ENCODE data around the gene CIART.
"Not testable (repeated sequence)": the region's sequence is repeated elsewhere in the genome, so short reads cannot be mapped to it uniquely, and the experiment has no call there.

CIART gene, protein sequence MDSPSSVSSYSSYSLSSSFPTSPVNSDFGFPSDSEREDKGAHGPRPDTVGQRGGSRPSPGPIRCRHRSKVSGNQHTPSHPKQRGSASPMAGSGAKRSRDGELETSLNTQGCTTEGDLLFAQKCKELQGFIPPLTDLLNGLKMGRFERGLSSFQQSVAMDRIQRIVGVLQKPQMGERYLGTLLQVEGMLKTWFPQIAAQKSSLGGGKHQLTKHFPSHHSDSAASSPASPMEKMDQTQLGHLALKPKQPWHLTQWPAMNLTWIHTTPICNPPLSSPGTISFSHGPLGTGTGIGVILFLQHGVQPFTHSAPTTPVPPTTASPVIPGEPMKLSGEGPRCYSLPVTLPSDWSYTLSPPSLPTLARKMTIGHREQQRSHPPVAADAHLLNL

DNA sequence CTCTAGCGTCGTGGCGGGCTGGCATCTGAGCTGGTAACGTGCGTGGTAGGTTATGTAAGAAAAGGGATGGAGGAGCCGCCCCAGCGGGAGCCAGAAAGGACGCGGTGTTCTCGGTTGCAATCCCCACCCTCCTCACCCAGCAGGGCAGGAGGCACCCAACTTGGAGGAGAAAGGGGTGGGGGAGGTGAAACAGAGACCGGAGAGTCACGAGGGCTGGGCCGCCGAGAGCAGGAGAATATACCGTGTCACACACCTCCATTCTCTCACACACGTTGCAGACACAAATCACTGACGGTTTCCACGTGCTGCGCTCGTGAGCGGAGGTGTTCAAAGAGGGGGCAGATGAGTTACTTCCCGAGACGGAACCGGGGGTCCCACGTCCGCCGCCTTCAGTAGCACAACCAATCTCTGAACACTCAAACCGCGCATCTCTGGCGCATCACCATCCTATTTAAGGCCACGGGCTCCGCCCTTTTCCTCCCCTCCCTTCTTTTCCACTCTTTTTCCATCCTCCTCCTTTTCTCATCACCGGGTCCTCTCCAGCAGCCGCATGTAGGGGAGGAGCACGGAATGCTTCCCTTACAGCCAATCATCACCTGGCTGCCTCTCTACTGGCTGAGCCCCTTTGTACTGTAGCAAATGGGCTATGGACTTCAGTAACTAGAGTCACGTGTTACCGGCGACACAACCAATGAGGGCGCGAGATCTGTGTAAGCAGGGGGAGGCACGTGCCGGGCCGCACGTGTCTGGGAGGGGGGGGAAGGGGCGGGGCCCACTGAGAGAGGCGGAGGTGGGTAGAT lies at the start of gene CIART:
Gene CIART (plus strand): TSS at position 797 of the 800 bp plus-strand sequence. CDS start 714 bp downstream, outside the sequence.
- peak; percentile 100 for DNase-seq

DNA sequence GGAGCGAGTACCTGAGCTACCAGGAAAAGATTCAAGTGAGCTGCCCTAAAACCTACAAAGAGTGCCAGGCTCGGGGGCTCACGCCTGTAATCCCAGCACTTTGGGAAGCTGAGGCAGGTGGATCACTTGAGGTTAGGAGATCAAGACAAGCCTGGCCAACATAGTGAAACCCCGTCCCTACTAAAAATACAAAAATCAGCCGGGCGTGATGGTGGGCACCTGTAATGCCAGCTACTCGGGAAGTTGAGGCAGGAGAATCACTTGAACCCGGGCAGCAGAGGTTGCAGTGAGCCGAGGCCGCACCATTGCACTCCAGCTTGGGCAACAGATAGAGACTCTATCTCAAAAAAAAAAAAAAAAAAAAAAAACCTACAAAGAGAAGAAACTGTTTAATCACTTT lies 49.4 kb upstream of the CIART start:
- not testable (repeated sequence) for DNase-seq

DNA sequence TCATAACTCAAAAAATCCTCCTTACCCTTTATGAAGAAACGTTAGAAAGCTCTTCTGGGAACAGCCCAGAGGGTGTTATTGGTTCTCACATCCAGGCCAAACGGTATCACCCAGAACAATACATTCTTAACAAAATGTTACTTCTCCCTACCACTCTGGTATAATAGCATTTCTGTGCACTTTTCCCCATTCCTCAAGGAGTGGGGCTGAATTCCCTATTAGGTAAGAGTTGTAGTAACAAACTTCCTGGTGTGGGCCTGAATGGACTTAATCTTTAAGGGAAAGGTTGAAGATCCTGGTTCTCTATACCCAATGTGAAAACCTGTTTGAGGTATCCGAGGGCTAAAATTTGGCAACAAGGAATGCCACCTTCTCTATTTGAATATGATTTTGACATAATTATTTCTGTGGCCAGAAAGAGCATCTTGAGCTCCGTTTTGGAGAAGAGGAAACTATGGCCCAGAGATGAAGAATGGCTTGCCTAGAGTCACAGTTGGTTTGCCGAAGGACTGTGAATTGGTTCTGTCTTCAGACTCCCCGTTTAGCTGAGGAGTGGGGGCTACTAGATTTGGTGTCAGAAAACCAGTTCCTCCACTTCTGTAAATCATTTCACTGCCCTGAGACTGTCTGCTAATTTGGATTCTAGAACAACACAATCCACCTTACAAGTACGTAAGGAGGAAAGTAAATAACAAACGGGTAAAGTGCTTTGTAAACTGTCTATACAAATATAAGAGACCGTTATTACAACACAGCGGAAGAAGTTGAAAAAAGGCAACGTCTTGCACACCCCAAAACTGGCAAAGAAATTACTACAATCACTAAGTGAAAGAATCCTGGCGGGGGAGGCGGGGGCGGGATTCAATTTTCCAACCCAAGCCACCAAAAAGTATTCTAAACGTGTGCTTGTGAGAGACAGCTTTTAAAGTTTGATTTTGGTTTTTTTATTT lies 48.7 kb upstream of the CIART start:
- DNase-seq = no peak

DNA sequence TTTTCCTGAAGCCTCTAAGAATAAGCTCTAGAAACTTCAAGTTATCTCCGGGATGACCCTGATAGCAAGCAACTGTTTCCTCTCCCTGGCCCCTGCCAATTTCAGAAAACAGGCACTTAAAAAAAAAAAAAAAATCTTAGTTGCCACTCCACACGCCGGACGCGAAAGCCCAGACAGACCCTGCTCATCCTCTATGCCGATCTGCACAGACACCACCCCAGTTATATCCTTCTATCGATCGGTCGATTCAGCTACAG lies 48.1 kb upstream of the CIART start:
- DNase-seq = no peak

DNA sequence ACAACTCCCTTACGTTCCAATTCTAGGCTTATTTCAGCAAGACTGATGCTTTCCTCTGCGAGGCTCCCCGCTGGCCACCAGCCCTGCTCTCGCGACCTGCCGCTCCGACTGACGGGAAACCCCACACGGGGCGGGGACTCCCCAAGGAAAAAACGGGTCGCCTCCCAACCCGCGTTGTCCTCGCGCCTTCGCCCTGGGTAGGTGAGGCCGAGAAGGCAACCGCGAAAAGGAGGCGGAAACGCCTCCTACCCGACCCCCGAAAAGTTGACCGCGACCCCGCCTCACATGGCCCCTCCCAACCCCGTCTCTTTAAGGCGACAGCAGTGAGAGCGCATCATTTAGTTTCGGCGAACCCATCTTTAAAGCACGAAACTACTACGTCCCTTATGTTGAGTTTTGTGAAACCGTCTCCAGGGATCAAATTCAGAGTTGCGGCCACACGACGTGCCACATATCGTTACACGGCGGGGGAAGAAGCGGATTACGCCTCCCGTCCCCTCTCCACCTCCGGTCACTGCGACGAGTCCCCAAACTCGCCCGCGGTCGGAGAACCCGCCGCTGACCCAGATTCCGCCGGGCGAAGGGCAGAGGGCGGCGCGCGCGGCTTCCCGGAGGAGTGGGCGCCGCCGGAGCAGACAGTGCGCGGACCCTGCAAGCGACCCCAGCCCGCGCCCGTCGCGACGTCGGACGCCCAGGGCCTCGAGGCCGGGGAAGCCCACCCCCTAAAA lies 47.6 kb upstream of the CIART start:
- peak; percentile 55 for DNase-seq

DNA sequence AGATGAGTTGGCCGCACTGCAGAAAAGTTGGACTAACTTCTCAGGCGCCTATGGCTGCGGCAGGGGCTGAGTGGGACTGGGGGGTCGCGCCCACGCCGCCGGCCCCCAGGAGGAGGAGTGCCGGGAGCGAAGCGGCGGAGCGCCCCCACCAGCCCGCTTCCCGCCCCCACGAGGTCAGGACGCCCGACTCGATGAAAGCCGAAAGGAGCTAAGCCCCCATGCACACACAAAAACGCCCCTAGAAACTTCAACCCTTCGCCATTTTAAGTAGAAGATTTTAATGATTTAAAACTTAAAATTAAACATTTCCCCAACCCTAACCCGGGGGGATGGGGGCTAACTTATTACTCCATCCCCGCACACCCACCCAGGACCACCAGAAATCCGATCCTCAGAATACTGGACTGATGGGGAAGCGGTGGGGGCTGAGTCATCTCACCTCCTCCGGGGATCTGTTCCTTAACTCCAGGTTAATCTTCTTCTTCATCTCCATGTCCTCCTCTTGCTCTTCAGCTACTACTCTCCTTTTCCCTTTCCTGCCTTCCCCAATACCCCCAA lies 47.0 kb upstream of the CIART start:
- no peak for DNase-seq

DNA sequence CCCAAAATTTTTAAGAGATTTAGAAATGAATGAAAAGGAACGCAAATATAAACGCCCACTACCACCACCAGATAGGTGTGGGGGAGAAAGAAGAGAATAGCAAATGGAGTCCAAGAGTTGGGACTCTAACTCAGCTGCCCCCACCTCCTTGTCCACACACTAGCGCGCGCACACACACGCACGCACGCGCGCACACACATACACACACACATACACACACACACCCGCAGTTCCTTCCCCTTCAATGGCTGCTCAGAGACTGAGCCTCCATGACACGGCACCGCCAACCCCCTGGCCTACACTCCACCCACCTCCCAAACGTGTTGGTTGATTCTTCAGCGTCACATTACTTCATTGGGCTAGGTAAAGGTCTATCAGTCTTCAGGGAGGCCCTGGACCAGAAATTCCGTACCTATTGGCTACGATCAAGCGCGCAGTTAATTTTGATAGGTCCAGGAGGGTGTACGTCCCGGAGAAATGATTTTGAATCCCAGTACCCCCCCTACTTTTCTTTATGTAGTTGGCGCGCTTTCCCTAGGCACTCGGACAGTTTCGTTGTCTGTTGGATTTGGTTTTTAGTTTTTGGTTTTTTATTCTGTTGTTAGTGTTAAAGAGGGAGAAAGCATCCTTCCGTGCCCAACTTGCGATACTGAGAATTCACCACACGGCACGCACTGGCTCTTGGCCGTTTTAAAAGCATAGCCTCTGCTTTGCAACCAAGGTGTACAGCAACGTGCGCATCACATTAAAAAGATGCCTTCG lies 46.3 kb upstream of the CIART start, which contains the start of gene ANP32E:
Gene ANP32E (minus strand): TSS at position 261 of the 762 bp plus-strand sequence. CDS start 326 bp downstream, outside the sequence.
- DNase-seq = peak; percentile 100

DNA sequence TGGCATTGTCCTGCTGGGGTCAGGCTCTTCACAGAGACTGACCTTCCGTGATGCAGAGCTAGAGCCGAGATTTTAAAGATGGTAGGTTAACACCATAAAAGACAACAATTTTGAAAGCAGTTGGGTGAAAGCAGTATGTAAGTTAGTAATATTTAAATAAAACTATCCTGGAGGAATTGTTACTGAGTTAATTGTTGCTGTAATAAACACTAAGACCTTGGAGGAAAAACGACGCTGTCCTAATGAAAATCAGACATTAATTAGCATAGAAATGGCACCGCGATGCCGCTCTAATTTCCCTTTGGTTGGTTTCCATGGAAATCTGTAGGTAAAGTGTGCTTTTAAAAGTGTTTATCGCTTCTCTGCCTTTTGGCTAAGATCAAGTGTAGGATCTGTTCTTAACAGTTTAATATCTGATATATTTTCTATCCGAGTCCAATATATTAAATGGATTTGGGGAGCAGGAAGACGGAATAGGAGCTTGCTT lies 45.7 kb upstream of the CIART start:
- DNase-seq = no peak

DNA sequence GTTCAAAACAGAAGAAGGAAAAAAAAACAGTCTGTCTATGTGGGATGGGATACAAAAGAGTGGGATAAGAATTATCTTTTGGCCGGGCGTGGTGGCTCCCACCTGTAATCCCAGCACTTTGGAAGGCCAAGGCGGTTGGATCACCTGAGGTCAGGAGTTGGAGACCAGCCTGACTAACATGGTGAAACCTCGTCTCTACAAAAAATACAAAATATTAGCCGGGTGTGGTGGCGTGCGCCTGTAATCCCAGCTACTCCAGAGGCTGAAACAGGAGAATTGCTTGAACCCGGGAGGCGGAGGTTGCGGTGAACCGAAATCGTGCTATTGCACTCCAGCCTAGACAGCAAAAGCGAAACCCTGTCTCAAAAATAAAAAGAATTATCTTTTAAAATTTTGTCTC lies 45.2 kb upstream of the CIART start:
- not testable (repeated sequence) for DNase-seq

DNA sequence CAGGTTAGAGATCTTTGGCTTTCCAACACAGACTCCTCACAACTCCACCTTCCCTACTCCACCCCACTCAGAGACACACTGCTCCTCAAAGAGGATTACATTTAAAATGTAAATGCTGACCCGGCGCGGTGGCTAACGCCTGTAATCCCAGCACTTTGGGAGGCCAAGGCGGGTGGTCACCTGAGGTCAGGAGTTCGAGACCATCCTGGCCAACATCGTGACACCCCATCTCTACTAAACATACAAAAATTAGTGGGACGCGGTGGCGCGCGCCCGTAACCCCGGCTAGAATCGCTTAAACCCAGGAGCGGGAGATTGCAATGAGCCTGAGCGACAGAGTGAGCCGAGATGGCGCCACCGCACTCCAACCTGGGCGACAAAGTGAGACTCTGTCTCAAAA lies 44.6 kb upstream of the CIART start:
- no peak for DNase-seq

DNA sequence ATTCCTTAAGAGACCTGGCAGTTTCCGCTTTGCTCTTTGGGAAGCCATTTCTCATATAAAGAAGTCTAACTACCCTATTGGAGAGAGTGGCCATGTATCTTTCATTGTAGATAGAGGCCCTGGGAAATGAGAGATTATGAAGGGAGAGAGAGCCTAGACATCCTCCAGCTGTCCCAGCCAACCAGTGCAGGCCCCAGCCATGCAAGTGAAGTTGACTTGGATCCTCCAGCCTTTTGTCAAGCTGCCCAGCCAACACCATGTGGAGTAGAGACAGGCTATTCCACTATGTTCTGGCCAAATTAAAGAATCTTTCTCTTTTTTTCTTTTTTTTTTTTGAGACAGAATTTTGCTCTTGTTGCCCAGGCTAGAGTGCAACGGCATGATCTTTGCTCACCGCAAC lies 39.4 kb upstream of the CIART start:
- DNase-seq = no peak

DNA sequence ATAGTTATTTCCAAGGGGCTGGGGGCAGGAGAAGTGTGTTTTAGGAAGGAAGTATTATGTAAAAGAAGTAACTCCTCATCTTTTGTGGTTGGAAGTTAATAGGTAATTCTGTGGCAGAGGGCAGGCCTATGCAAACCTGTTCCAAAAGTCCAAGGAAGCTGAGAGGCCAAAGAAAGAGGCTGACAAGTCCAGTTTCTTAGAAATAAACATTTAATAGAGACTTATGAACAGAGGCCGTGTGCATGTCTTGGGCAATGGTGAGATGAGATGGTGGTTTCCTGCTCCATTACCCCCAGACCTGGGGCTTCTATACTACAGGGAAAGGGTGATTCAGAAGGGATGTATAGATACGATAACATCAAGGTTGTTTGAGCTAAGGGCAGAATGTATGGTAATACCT lies 32.4 kb upstream of the CIART start:
- no peak for DNase-seq

DNA sequence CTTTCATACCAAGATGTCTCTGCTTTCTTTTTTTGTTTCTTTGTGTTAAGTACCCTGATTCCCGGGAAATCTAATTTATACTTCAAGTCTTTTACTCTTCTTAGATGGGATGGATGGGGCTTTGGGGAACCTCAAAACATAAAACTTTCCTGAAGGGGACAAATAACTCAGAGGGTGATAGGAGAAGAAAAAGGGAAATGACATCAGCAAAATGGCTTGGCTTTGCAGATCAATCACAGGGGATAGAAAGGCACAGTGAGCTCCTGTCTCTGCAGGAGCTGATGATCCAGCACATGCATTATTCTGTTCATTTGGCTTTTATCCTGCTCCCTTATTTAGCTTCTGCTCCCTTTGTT lies 26.2 kb upstream of the CIART start:
- DNase-seq = no peak

DNA sequence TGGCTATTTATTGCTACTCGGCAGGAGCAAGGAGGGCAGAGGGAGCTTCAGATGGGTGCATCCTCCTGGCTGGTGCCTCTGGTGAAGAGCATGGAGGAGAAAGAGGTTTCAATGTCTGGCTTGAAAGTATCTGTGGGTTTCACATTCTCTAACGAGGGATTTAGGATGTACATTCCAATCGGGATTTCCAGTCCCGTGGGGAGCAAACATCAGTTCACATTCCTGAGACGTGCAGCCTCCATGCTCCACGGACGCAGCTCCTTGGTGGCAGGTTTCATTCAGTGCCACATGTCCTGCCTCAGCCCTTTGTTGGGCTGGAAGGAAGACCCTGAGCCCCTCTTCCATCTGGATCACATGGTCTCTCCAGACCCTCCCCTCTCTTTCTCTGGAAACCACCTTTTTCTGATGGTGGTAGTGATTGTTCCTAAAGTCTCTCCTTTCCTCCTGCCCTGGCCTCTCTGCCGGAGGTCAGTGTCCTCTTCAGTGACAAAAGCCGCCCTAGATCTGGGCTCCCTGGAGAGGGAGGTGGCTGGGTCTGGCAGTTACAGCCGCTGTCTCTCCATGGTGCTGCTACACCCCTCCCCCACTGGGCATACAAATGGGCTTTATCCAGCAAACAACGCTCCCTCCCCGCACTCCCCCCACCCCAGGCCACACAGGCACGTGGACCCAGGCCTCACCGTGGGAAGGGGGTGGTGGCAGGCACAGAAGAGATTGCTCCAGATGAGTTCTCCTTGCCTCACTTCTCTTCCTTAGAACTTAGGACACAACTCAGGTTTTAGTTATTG lies 25.6 kb upstream of the CIART start:
- no peak for DNase-seq

DNA sequence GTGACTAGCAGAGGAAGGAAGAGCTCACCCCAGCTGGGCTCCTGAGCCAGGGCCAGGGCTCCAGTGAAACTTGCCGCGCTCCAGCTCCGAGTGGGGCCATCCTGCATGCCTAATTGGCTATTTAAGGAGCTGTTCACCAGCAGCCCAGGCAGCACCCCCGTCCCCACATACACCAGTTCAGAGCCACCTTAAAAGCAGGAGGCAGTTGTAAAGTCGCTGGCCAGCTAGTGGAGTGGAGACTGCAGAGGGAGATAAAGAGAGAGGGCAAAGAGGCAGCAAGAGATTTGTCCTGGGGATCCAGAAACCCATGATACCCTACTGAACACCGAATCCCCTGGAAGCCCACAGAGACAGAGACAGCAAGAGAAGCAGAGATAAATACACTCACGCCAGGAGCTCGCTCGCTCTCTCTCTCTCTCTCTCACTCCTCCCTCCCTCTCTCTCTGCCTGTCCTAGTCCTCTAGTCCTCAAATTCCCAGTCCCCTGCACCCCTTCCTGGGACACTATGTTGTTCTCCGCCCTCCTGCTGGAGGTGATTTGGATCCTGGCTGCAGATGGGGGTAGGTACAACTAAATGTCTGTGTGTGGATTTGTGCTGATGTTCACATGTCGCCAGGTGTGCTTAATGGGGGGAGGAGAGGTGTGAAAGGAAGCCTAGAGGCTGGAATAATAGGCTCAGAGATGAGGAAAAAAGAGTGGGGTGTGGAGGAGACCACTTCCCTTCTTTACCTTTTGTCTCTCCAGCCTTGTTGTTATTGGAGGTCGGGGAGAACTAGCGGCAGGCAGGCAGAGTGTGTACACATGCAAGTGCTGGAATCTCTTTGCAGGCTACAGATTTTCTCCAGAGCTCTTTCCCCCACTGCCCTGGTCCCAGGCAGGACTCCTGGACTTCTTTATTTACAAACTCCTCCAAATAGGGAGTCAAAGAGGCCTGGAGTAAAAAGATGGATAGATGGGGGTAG lies 24.4 kb upstream of the CIART start, which contains the start of gene CA14:
Gene CA14 (plus strand): TSS at position 151 of the 962 bp plus-strand sequence. CDS start 355 bp downstream, at position 506.
- DNase-seq = no peak

DNA sequence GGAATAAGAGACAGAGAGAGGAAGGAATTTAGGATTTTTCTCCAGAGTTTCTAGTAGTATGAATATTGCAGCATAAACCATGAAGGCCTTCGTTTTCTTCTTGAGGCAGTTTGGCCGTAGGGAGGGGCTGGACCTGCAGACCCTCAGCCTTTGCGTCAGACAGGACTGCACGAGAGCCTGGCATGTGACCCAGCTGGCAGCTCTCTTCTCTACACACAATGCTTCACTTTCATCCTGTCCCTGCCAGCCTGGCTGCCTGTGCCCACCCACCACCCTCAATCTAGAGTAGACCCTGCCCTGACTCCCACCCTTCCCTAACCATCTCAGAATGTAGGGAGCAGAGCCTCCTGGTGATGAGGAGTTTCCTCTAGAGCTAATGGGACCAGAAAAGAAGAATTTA lies 23.1 kb upstream of the CIART start:
- DNase-seq = no peak

DNA sequence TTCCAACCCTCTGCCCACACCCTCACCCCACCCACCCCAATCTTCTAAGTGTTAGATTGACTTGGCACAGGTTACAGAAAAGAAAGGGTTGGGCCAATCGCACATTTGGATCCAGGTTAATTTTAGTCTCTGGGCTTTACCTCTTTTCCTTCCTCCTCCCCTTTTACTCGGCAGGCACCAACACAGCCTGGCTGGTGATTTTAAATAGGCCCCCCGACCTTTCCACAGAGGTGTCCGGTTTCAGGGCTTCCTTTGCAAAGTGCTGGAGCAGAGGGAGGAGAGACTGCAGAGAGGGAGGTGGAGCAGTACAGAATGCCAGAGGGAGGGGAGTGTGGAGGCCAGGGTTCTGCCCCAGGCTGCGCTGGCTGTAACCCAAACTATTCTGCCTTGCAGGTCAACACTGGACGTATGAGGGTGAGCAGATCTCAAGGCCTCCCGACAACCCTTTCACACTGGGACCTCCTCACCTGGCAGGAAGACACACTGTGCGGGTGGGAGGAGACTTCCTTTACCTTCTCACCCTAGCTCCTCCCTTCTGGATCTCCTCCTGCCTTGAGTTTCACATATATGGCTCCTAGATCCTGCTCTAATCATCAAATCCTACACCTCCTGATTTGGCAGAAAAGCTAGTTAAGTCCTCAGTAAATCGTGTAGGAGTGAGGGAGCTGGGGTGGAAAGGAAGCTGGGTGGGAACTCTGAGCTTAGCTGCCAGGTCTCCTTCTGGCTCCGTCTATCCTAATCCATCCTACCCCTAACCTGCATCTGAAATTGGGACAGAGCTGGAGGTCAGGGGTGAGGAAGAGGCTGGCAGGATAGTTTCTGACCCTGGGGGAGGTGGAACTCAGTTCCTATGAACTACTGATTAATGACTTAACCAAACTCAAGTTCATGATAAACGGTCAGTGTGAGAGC lies 22.3 kb upstream of the CIART start:
- peak; percentile 67 for DNase-seq

DNA sequence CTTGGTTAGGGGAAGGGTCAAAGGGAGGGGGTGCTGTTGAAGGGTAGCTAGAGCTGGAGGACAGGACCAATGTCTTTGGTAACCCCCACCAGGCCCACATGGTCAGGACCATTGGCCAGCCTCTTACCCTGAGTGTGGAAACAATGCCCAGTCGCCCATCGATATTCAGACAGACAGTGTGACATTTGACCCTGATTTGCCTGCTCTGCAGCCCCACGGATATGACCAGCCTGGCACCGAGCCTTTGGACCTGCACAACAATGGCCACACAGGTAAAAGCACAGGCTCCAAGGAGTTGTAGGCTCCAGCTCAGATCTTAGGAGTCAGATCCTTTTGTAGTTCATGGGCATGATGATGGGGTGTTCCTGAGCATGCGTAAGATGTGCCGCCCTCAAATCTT lies 21.0 kb upstream of the CIART start:
- no peak for DNase-seq
